ENCODE measurements around the gene TRIM50. TPM values are rescaled to one million over a fixed set of nuclear protein-coding genes. Genes with fewer than 3 reads are reported as not detected.
"Not testable (repeated sequence)": the region's sequence is repeated elsewhere in the genome, so short reads cannot be mapped to it uniquely, and the experiment has no call there.

TRIM50 gene
- total RNA-seq: not detected

- H3K4me1 Mint-ChIP-seq (ENCODE audit: low read depth); H3K36me3 Mint-ChIP-seq; H3K9me3 Mint-ChIP-seq; CTCF ChIA-PET; H3K4me3 Mint-ChIP-seq; DNase-seq; H3K27me3 Mint-ChIP-seq; POLR2A ChIA-PET; intact Hi-C loops (cut with micrococcal nuclease); H3K27ac Mint-ChIP-seq: not testable (repeated sequence)
Measured at GRCh38 chr7:73327922-73328321, at the start of gene TRIM50, which contains the start of gene FKBP6. TRIM50 (minus strand) TSS chr7:73328082; CDS start chr7:73324787, 3,295 bp downstream. FKBP6 (plus strand) TSS chr7:73328161; CDS start chr7:73328429, 268 bp downstream.

GRCh38 chr7:73376671-73377412 is 49.0 kb upstream of the TRIM50 start:
- no peak for DNase-seq
- no peaks in the 10 kb centered on the region for H3K9me3 Mint-ChIP-seq
- no peak overlapping the region for H3K27ac Mint-ChIP-seq
- H3K4me1 Mint-ChIP-seq (ENCODE audit: low read depth): no peaks in the 10 kb centered on the region
- peaks cover 19% of the 10 kb centered on the region for H3K27me3 Mint-ChIP-seq
- no peak overlapping the region for H3K4me3 Mint-ChIP-seq
- ChIA-PET POLR2A (no interaction called here), CTCF (no interaction called here)
- H3K36me3 Mint-ChIP-seq: no peaks in the 10 kb centered on the region
- intact Hi-C loops (cut with micrococcal nuclease): no loop called here

- CTCF ChIA-PET; H3K27ac Mint-ChIP-seq; intact Hi-C loops (cut with micrococcal nuclease); H3K36me3 Mint-ChIP-seq; H3K4me1 Mint-ChIP-seq (ENCODE audit: low read depth); DNase-seq; H3K9me3 Mint-ChIP-seq; POLR2A ChIA-PET; H3K4me3 Mint-ChIP-seq: not testable (repeated sequence)
- peaks cover 19% of the 10 kb centered on the region for H3K27me3 Mint-ChIP-seq
Measured at GRCh38 chr7:73376262-73376661, 48.4 kb upstream of the TRIM50 start.

- Mint-ChIP-seq H3K4me1 (ENCODE audit: low read depth) (no peaks in the 10 kb centered on the region), H3K4me3 (no peak overlapping the region), H3K27me3 (peaks cover 17% of the 10 kb centered on the region), H3K27ac (no peak overlapping the region), H3K9me3 (no peaks in the 10 kb centered on the region), H3K36me3 (no peaks in the 10 kb centered on the region)
- no peak for DNase-seq
- intact Hi-C loops (cut with micrococcal nuclease): no loop called here
- POLR2A ChIA-PET: no interaction called here
- CTCF ChIA-PET: no interaction called here
Measured at GRCh38 chr7:73373741-73374140, 45.9 kb upstream of the TRIM50 start.

- no peaks in the 10 kb centered on the region for H3K27me3 Mint-ChIP-seq
- H3K4me1 Mint-ChIP-seq (ENCODE audit: low read depth): no peaks in the 10 kb centered on the region
- H3K36me3 Mint-ChIP-seq: no peaks in the 10 kb centered on the region
- no peaks in the 10 kb centered on the region for H3K9me3 Mint-ChIP-seq
- DNase-seq: no peak
- H3K27ac Mint-ChIP-seq: no peak overlapping the region
- no peak overlapping the region for H3K4me3 Mint-ChIP-seq
- ChIA-PET CTCF (no interaction called here), POLR2A (interaction anchor here (0.7 kb wide), 1 partner anchor 72 kb away, joined by 3 read pairs; no protein-coding TSS in a partner anchor)
- intact Hi-C loops (cut with micrococcal nuclease): no loop called here
Measured at GRCh38 chr7:73369622-73370021, 41.7 kb upstream of the TRIM50 start.

- ChIA-PET POLR2A (no interaction called here), CTCF (no interaction called here)
- no peak overlapping the region for H3K4me3 Mint-ChIP-seq
- no peak overlapping the region for H3K27ac Mint-ChIP-seq
- no peaks in the 10 kb centered on the region for H3K27me3 Mint-ChIP-seq
- intact Hi-C loops (cut with micrococcal nuclease): no loop called here
- no peaks in the 10 kb centered on the region for H3K36me3 Mint-ChIP-seq
- DNase-seq: no peak
- no peaks in the 10 kb centered on the region for H3K4me1 Mint-ChIP-seq (ENCODE audit: low read depth)
- H3K9me3 Mint-ChIP-seq: no peaks in the 10 kb centered on the region
Measured at GRCh38 chr7:73369009-73369408, 41.1 kb upstream of the TRIM50 start.

- ChIA-PET CTCF (no interaction called here), POLR2A (no interaction called here)
- H3K4me3 Mint-ChIP-seq: no peak overlapping the region
- no peaks in the 10 kb centered on the region for H3K36me3 Mint-ChIP-seq
- no peaks in the 10 kb centered on the region for H3K9me3 Mint-ChIP-seq
- H3K27ac Mint-ChIP-seq: no peak overlapping the region
- DNase-seq: no peak
- no peaks in the 10 kb centered on the region for H3K4me1 Mint-ChIP-seq (ENCODE audit: low read depth)
- H3K27me3 Mint-ChIP-seq: no peaks in the 10 kb centered on the region
- intact Hi-C loops (cut with micrococcal nuclease): no loop called here
Measured at GRCh38 chr7:73366990-73367389, 39.1 kb upstream of the TRIM50 start.

- H3K27ac Mint-ChIP-seq: no peak overlapping the region
- CTCF ChIA-PET: no interaction called here
- no peaks in the 10 kb centered on the region for H3K36me3 Mint-ChIP-seq
- H3K9me3 Mint-ChIP-seq: no peaks in the 10 kb centered on the region
- DNase-seq: no peak
- POLR2A ChIA-PET: no interaction called here
- H3K4me3 Mint-ChIP-seq: no peak overlapping the region
- intact Hi-C loops (cut with micrococcal nuclease): no loop called here
- H3K4me1 Mint-ChIP-seq (ENCODE audit: low read depth): no peaks in the 10 kb centered on the region
- H3K27me3 Mint-ChIP-seq: no peaks in the 10 kb centered on the region
Measured at GRCh38 chr7:73366127-73366526, 38.2 kb upstream of the TRIM50 start.

GRCh38 chr7:73364006-73364728 is 36.3 kb upstream of the TRIM50 start:
- ChIA-PET POLR2A (no interaction called here), CTCF (no interaction called here)
- Mint-ChIP-seq H3K4me3 (no peak overlapping the region), H3K9me3 (no peaks in the 10 kb centered on the region), H3K36me3 (no peaks in the 10 kb centered on the region), H3K27ac (no peak overlapping the region), H3K27me3 (peaks cover 11% of the 10 kb centered on the region), H3K4me1 (ENCODE audit: low read depth) (no peaks in the 10 kb centered on the region)
- intact Hi-C loops (cut with micrococcal nuclease): no loop called here
- DNase-seq: no peak

GRCh38 chr7:73363225-73364005 is 35.5 kb upstream of the TRIM50 start:
- POLR2A ChIA-PET: no interaction called here
- no peaks in the 10 kb centered on the region for H3K36me3 Mint-ChIP-seq
- no peaks in the 10 kb centered on the region for H3K9me3 Mint-ChIP-seq

GRCh38 chr7:73360590-73360989 is 32.7 kb upstream of the TRIM50 start:
- H3K36me3 Mint-ChIP-seq; H3K9me3 Mint-ChIP-seq; CTCF ChIA-PET; H3K4me3 Mint-ChIP-seq; H3K4me1 Mint-ChIP-seq (ENCODE audit: low read depth); DNase-seq; H3K27ac Mint-ChIP-seq; POLR2A ChIA-PET; intact Hi-C loops (cut with micrococcal nuclease): not testable (repeated sequence)
- peaks cover 11% of the 10 kb centered on the region for H3K27me3 Mint-ChIP-seq

More at GRCh38 chr7:73363225-73364005, 35.5 kb upstream of the TRIM50 start:
- intact Hi-C loops (cut with micrococcal nuclease): no loop called here
- Mint-ChIP-seq H3K27ac (no peak overlapping the region), H3K27me3 (peaks cover 11% of the 10 kb centered on the region), H3K4me1 (ENCODE audit: low read depth) (no peaks in the 10 kb centered on the region), H3K4me3 (no peak overlapping the region)
- no peak for DNase-seq
- CTCF ChIA-PET: no interaction called here

GRCh38 chr7:73359746-73360375 is 32.0 kb upstream of the TRIM50 start:
- ChIA-PET POLR2A (no interaction called here), CTCF (no interaction called here)
- Mint-ChIP-seq H3K27me3 (peaks cover 11% of the 10 kb centered on the region), H3K36me3 (no peaks in the 10 kb centered on the region), H3K9me3 (no peaks in the 10 kb centered on the region), H3K27ac (no peak overlapping the region), H3K4me1 (ENCODE audit: low read depth) (no peaks in the 10 kb centered on the region), H3K4me3 (no peak overlapping the region)
- DNase-seq: no peak
- intact Hi-C loops (cut with micrococcal nuclease): no loop called here
